GM12872 (cell line): ENCODE data around the gene CAD.

ENCODE experiments used
- TF ChIP-seq, protein P1 (sequence below): IDR thresholded peaks from 3 replicates; pipeline ENCODE4 v1.5.1; 2011; ENCODE audit warnings: low read depth, mild to moderate bottlenecking, low read length, moderate library complexity; ENCODE audit not compliant: insufficient read depth

Gene CAD

DNA sequence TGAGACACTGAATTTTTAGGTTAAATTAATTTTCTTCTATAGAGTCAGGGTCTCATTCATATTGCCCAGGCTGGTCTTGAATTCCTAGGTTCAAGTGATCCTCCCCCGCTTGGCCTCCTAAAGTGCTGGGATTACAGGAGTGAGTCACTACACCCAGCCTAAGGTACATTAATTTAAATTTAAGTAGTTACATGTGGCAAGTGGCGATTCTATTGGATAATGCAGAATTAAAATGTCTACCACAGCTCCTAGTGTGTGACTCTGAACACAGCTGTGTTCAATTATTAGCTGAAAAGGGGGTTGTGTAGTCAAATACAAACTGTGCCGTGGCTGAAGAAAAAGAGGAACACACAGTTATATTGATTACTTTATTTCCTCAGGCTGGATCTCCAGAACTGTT is 2.2 kb upstream of the CAD start:
- TF ChIP-seq, protein P1, sequence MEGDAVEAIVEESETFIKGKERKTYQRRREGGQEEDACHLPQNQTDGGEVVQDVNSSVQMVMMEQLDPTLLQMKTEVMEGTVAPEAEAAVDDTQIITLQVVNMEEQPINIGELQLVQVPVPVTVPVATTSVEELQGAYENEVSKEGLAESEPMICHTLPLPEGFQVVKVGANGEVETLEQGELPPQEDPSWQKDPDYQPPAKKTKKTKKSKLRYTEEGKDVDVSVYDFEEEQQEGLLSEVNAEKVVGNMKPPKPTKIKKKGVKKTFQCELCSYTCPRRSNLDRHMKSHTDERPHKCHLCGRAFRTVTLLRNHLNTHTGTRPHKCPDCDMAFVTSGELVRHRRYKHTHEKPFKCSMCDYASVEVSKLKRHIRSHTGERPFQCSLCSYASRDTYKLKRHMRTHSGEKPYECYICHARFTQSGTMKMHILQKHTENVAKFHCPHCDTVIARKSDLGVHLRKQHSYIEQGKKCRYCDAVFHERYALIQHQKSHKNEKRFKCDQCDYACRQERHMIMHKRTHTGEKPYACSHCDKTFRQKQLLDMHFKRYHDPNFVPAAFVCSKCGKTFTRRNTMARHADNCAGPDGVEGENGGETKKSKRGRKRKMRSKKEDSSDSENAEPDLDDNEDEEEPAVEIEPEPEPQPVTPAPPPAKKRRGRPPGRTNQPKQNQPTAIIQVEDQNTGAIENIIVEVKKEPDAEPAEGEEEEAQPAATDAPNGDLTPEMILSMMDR, result no peak

DNA sequence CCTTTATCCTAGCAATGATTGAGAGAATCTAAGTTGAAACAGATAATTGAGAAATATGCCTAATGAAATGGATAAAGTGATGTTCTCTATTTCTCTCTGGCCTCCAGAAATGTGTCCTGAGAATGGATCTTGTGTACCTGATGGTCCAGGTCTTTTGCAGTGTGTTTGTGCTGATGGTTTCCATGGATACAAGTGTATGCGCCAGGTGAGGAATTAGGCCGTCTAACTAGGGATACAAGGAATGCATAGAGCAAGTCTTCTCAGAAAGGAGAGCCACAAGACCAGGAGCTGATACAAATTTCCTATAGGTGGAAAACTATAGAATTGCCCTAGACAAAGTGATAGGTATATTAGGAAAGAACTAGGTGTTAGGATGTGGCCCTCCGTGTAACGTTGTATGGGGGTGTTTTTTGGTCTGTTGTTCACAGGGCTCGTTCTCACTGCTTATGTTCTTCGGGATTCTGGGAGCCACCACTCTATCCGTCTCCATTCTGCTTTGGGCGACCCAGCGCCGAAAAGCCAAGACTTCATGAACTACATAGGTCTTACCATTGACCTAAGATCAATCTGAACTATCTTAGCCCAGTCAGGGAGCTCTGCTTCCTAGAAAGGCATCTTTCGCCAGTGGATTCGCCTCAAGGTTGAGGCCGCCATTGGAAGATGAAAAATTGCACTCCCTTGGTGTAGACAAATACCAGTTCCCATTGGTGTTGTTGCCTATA is 592 bp upstream of the CAD start:
- TF ChIP-seq, protein P1, result no peak

DNA sequence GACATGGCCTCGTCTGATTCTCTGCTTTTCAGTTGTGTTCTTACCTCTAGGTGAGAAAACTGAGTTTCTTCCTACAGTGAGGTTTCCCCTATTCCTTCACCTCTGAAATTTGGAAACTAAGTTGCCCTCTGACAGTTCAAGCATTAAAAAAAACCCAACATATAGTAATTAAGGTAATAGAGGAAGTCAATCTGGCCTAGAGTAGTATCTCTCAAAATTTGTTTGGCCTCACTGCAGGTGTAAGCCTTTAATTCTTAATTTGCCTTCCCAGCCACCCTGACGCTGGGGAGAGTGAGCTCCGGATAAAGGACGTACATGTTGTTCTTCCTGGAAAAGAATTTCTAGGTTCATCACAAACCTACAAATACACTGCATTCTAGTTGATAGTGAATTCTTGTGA is 1.4 kb downstream of the CAD start:
- TF ChIP-seq, protein P1, result no peak

DNA sequence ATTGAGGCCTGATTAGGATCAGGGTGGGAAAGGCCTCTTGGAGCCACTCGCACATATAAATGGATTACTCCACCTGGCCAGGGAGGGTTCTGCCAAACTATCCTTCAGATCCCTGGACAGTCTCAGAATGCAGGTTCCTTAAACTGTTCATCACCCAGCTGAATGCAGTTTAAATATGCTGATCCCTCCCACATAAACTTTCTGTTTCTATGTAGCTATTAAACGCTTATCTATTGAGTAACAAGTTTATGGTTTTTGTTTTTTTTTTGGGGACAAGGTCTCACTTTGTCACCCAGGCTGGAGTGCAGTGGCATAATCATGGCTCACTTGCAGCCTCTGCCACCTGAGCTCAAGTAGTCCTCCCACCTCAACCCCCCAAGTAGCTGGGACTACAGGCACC is 1.9 kb downstream of the CAD start:
- TF ChIP-seq, protein P1, result no peak

DNA sequence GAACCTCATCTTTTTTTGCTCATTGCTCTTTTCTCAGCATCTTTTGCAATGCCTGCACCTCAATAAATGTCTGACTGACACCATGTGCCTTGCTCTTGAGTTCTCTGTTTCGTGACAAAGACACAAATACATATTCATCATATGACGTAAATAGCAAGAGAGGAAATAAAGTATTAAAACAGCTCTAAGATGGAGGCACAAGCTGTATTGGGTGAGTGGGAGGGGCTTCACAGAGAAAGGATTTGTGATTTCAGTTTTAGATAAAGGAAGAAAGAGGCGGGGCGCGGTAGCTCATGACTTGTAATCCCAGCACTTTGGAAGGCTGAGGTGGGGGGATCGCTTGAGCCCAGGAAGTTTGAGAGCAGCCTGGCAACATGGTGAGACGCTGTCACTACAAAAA is 2.9 kb downstream of the CAD start:
- TF ChIP-seq, protein P1, result no peak

DNA sequence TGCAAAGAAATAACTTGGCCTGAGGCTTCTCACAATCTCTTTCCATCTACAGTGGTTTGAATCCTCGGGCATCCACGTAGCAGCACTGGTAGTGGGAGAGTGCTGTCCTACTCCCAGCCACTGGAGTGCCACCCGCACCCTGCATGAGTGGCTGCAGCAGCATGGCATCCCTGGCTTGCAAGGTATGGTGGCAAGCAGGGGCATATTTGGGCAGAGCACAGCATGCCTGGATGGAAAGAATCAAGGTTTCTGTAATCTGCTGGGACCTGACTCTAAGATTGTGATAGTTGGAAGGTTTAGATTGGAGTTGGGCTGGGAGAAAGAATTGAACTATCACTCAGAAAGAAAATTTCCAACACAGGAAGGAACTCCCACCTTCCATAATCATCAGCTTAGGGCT is 4.0 kb downstream of the CAD start:
- TF ChIP-seq, protein P1, result no peak

DNA sequence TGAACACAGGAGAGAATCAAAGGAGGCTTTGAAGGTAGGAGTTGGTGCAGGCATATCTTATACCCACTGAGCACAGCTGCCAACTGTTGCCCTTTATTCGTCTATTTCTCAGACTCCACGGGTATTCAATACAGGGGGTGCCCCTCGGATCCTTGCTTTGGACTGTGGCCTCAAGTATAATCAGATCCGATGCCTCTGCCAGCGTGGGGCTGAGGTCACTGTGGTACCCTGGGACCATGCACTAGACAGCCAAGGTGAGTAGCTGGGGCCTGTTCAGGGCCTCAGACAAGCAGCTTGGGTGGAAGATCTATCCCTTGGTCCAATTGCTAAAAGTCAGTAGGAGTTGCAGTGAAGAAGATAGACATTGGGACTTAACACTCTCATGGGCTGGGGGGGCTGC is 5.2 kb downstream of the CAD start:
- TF ChIP-seq, protein P1, result no peak

DNA sequence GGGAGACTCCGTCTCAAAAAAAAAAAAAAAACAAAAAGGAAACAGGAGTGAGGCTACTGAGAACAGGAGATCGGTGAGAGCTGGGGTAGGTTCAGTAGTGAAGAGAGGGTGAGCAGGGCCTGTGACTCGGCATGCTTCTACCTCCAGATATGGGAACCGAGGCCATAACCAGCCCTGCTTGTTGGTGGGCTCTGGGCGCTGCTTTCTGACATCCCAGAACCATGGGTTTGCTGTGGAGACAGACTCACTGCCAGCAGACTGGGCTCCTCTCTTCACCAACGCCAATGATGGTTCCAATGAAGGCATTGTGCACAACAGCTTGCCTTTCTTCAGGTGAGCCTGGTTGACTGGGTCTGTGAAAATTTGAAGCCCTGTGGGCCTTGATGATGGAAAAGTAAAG is 6.2 kb downstream of the CAD start:
- TF ChIP-seq, protein P1, result no peak
